NCI-H1417 treated with DMSO at 0.1 percent for 48 hours (cell line): ENCODE results near the gene PRSS3.
"Not testable (repeated sequence)": the region's sequence is repeated elsewhere in the genome, so short reads cannot be mapped to it uniquely, and the experiment has no call there.

Experiments
- DNase-seq: peaks from one replicate; lab custom pipeline; 2025; lab: John Stamatoyannopoulos, UW

The PRSS3 gene

GRCh38 chr9:33795281-33795680, at the start of gene PRSS3:
Gene PRSS3, plus strand, starts transcription at chr9:33795561. Its CDS starts 13 bp downstream, at chr9:33795574.
- DNase-seq, result no peak

GRCh38 chr9:33748633-33749304, 46.6 kb upstream of the PRSS3 start:
- no peak for DNase-seq

GRCh38 chr9:33749305-33749654, 46.1 kb upstream of the PRSS3 start:
- DNase-seq, result not testable (repeated sequence)

- DNase-seq, result no peak
Observed at GRCh38 chr9:33750307-33750838, 45.0 kb upstream of the PRSS3 start.

- DNase-seq, result no peak
Observed at GRCh38 chr9:33750839-33751339, 44.5 kb upstream of the PRSS3 start.

- no peak for DNase-seq
Observed at GRCh38 chr9:33751536-33752129, 43.7 kb upstream of the PRSS3 start.

GRCh38 chr9:33752130-33752637, 43.2 kb upstream of the PRSS3 start:
- no peak for DNase-seq

- not testable (repeated sequence) for DNase-seq
Observed at GRCh38 chr9:33752789-33753188, 42.6 kb upstream of the PRSS3 start.

GRCh38 chr9:33759648-33760047, 35.7 kb upstream of the PRSS3 start:
- not testable (repeated sequence) for DNase-seq

- DNase-seq, result no peak
Observed at GRCh38 chr9:33762343-33762742, 33.0 kb upstream of the PRSS3 start.

GRCh38 chr9:33763709-33764108, 31.7 kb upstream of the PRSS3 start:
- not testable (repeated sequence) for DNase-seq

- no peak for DNase-seq
Observed at GRCh38 chr9:33765411-33765810, 29.9 kb upstream of the PRSS3 start.

GRCh38 chr9:33770156-33770880, 25.0 kb upstream of the PRSS3 start:
- not testable (repeated sequence) for DNase-seq

- not testable (repeated sequence) for DNase-seq
Observed at GRCh38 chr9:33773135-33773534, 22.2 kb upstream of the PRSS3 start.

GRCh38 chr9:33774074-33774659, 21.2 kb upstream of the PRSS3 start:
- DNase-seq, result not testable (repeated sequence)

GRCh38 chr9:33776578-33776977, 18.8 kb upstream of the PRSS3 start:
- no peak for DNase-seq

- DNase-seq, result no peak
Observed at GRCh38 chr9:33778700-33779351, 16.5 kb upstream of the PRSS3 start.

GRCh38 chr9:33780276-33780675, 15.1 kb upstream of the PRSS3 start:
- no peak for DNase-seq

GRCh38 chr9:33781736-33782135, 13.6 kb upstream of the PRSS3 start:
- no peak for DNase-seq

GRCh38 chr9:33782395-33783152, 12.8 kb upstream of the PRSS3 start:
- DNase-seq, result no peak

- DNase-seq, result no peak
Observed at GRCh38 chr9:33785914-33786313, 9.4 kb upstream of the PRSS3 start.
